GM23338 (cell line): ENCODE data around the gene LBX1. TPM values are rescaled to one million over a fixed set of nuclear protein-coding genes. Genes with fewer than 3 reads are reported as not detected.

Source experiments
- ATAC-seq: fragments of 200-7000 bp; cut with Tn5 transposase; 3 replicates; pipeline ENCODE4 v1.9.1; 2020
- DNase-seq: peaks from one replicate; pipeline ENCODE4 v3.0.0-alpha.2; 2015; ENCODE audit warnings: low spot score
- H2AFZ ChIP-seq: fragments of 200-600 bp; sonication (generic); 2 replicates; pipeline ENCODE4 v1.8.0; 2016; ENCODE audit warnings: antibody characterized with exemption, mild to moderate bottlenecking, moderate library complexity
- H3F3A ChIP-seq: fragments of 200-600 bp; sonication (generic); replicated peaks from 2 replicates; pipeline ENCODE4 v1.8.0; 2017; ENCODE audit warnings: antibody characterized with exemption, mixed run types, low read depth
- H3K27ac ChIP-seq: fragments of 200-600 bp; sonication (generic); 2 replicates; pipeline ENCODE4 v1.6.1; 2016; ENCODE audit warnings: low read depth
- H3K27me3 ChIP-seq: fragments of 200-600 bp; sonication (generic); 2 replicates; pipeline ENCODE4 v1.8.0; 2016; ENCODE audit warnings: mild to moderate bottlenecking, mixed run types, moderate library complexity; ENCODE audit not compliant: insufficient read depth
- H3K36me3 ChIP-seq: fragments of 200-600 bp; sonication (generic); 2 replicates; pipeline ENCODE4 v1.8.0; 2016; ENCODE audit warnings: mild to moderate bottlenecking; ENCODE audit not compliant: insufficient read depth
- H3K4me1 ChIP-seq: fragments of 200-600 bp; sonication (generic); 2 replicates; pipeline ENCODE4 v1.8.0; 2016; ENCODE audit warnings: mild to moderate bottlenecking, moderate library complexity; ENCODE audit not compliant: insufficient read depth
- H3K4me2 ChIP-seq: fragments of 200-600 bp; sonication (generic); 2 replicates; pipeline ENCODE4 v1.7.1; 2017; ENCODE audit warnings: mixed run types
- H3K4me3 ChIP-seq: fragments of 200-600 bp; sonication (generic); 2 replicates; pipeline ENCODE4 v1.6.1; 2016; ENCODE audit warnings: mixed run types
- H3K79me2 ChIP-seq: fragments of 200-600 bp; sonication (generic); replicated peaks from 2 replicates; pipeline ENCODE4 v1.8.0; 2017; ENCODE audit warnings: mild to moderate bottlenecking; ENCODE audit not compliant: insufficient read depth
- H3K9me2 ChIP-seq: fragments of 200-600 bp; sonication (generic); 2 replicates; pipeline ENCODE4 v1.8.0; 2017; ENCODE audit not compliant: insufficient read depth
- H4K20me1 ChIP-seq: fragments of 200-600 bp; sonication (generic); replicated peaks from 2 replicates; pipeline ENCODE4 v1.8.0; 2017; ENCODE audit warnings: mild to moderate bottlenecking; ENCODE audit not compliant: insufficient read depth
- H3K27ac Mint-ChIP-seq: 2 replicates; pipeline ENCODE4 v1.8.0; 2020; ENCODE audit warnings: inconsistent platforms, mild to moderate bottlenecking, moderate library complexity, mixed read lengths
- H3K27me3 Mint-ChIP-seq: 3 replicates; pipeline ENCODE4 v1.8.0; 2022; ENCODE audit warnings: low read depth, mild to moderate bottlenecking, moderate library complexity, mixed read lengths, inconsistent platforms; ENCODE audit not compliant: insufficient read depth, poor library complexity
- H3K36me3 Mint-ChIP-seq: 3 replicates; pipeline ENCODE4 v1.8.0; 2021; ENCODE audit warnings: low read depth, mild to moderate bottlenecking, inconsistent platforms, moderate library complexity, mixed read lengths
- H3K4me1 Mint-ChIP-seq: 3 replicates; pipeline ENCODE4 v1.8.0; 2020; ENCODE audit warnings: mild to moderate bottlenecking, inconsistent platforms, mixed read lengths
- H3K4me3 Mint-ChIP-seq: 3 replicates; pipeline ENCODE4 v1.8.0; 2021; ENCODE audit warnings: moderate library complexity, mild to moderate bottlenecking, inconsistent platforms, mixed read lengths
- H3K9me3 Mint-ChIP-seq: 3 replicates; pipeline ENCODE4 v1.8.0; 2020; ENCODE audit warnings: moderate library complexity, mild to moderate bottlenecking, inconsistent platforms, mixed read lengths
- CREB1 ChIP-seq: fragments of 250-450 bp; sonication (Bioruptor Pico); IDR thresholded peaks from 2 replicates; pipeline ENCODE4 v1.5.0; 2020; ENCODE audit warnings: low read depth, mild to moderate bottlenecking, moderate library complexity
- ETS1 ChIP-seq: IDR thresholded peaks from 2 replicates; pipeline ENCODE4 v1.6.1; 2016; ENCODE audit warnings: antibody characterized with exemption
- EZH2 ChIP-seq: fragments of 200-600 bp; sonication (generic); IDR thresholded peaks from one replicate; pipeline ENCODE4 v1.8.0; 2017; ENCODE audit warnings: antibody characterized with exemption, mild to moderate bottlenecking, low read depth; ENCODE audit not compliant: unreplicated experiment
- EZH2phosphoT487 ChIP-seq: fragments of 200-600 bp; sonication (generic); IDR thresholded peaks from one replicate; pipeline ENCODE4 v1.8.1; 2018; ENCODE audit warnings: antibody characterized with exemption; ENCODE audit not compliant: unreplicated experiment
- JUNB ChIP-seq: IDR thresholded peaks from one replicate; pipeline ENCODE4 v1.6.1; 2016; ENCODE audit warnings: antibody characterized with exemption; ENCODE audit not compliant: unreplicated experiment
- NANOG ChIP-seq: IDR thresholded peaks from 2 replicates; pipeline ENCODE4 v1.6.1; 2016; ENCODE audit warnings: antibody characterized with exemption, borderline replicate concordance
- POLR2AphosphoS5 ChIP-seq: IDR thresholded peaks from 2 replicates; pipeline ENCODE4 v1.6.1; 2016; ENCODE audit warnings: antibody characterized with exemption, low read depth
- REST ChIP-seq: IDR thresholded peaks from one replicate; pipeline ENCODE4 v1.6.1; 2018; ENCODE audit warnings: antibody characterized with exemption; ENCODE audit not compliant: unreplicated experiment
- STAT1 ChIP-seq: IDR thresholded peaks from one replicate; pipeline ENCODE4 v1.6.1; 2016; ENCODE audit warnings: antibody characterized with exemption; ENCODE audit not compliant: unreplicated experiment
- ZNF114 ChIP-seq: fragments of 250-450 bp; sonication (Bioruptor Pico); IDR thresholded peaks from 2 replicates; pipeline ENCODE4 v1.5.0; 2020; ENCODE audit warnings: mild to moderate bottlenecking, moderate library complexity
- ZNF331 ChIP-seq: fragments of 250-450 bp; sonication (Bioruptor Pico); IDR thresholded peaks from 2 replicates; pipeline ENCODE4 v1.5.0; 2020; ENCODE audit warnings: low read depth, mild to moderate bottlenecking, moderate library complexity
- polyA plus RNA-seq: library from polyadenylated mRNA; unstranded; fragments of >200 nt; fragmentation: Nextera tagmentation; extraction: Ambion mirVana; gene quantifications from 2 replicates; pipeline ENCODE4 v1.2.1, GENCODE V29; 2016
- total RNA-seq: library from RNA; depleted of rRNA; stranded (reverse); fragments of >200 nt; shearing (Covaris generic); gene quantifications from 2 replicates; pipeline ENCODE4 v1.2.3, GENCODE V29; 2014
- TF ChIP-seq, protein P1 (sequence below), 2 experiments: fragments of 200-600 bp in 1 of 2; sonication (generic) in 1 of 2; conservative IDR thresholded peaks; 2 replicates each; pipeline versions ENCODE4 v1.5.1 to v1.6.1; 2016 to 2017; ENCODE audit warnings: antibody characterized with exemption in 2 of 2, low read depth in 2 of 2, mild to moderate bottlenecking in 2 of 2, moderate library complexity in 1 of 2
- TF ChIP-seq, protein P2 (sequence below): fragments of 250-450 bp; sonication (Bioruptor Pico); IDR thresholded peaks from 2 replicates; pipeline ENCODE4 v1.5.0; 2020; ENCODE audit warnings: mild to moderate bottlenecking, moderate library complexity

LBX1 gene
- total and polyA plus RNA-seq, 2 experiments from 2014 or later, result not detected

DNA sequence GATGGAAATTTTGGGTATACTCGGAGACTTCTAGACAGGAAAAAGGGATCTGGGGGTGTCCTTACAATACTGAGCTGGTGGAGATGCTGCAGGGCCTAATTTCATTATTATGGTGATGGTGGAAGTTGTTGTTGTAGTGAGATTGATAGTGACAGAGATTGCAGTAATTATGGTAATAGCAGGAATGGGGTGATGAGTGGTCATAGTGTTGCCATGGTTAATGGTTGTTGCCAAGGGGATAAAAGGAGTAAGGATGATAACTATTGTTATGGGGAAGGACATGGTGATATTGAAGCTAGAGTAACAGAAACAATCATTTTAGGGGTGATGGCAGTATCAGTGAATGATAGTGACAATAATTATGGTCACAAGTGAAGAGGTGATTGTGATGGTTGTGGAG, 27.1 kb upstream of the LBX1 start:
- Histone ChIP-seq H3K27ac (no peak overlapping the region), H3K4me3 (no peak overlapping the region), H3K79me2 (no peaks in the 10 kb centered on the region), H3K9me2 (no peaks in the 10 kb centered on the region; the same call in 1 of the 2 replicates), H3K36me3 (no peaks in the 10 kb centered on the region), H3K4me2 (no peak overlapping the region), H3K4me1 (peaks cover 19% of the 10 kb centered on the region), H3K27me3 (peaks cover 12% of the 10 kb centered on the region; the same call in 1 of the 2 replicates), H2AFZ (no peak overlapping the region), H4K20me1 (no peaks in the 10 kb centered on the region), H3F3A (0 out of 2 replicates have a peak, but pooled peaks cover 2% of the 10 kb centered on the region)
- Mint-ChIP-seq H3K4me1 (peaks cover 31% of the 10 kb centered on the region), H3K27ac (no peak overlapping the region), H3K36me3 (no peaks in the 10 kb centered on the region), H3K27me3 (peaks cover 32% of the 10 kb centered on the region), H3K4me3 (no peak overlapping the region), H3K9me3 (no peaks in the 10 kb centered on the region; the same call in 2 of the 3 replicates)
- ATAC-seq, result no peak
- no peak for DNase-seq
- TF ChIP-seq EZH2phosphoT487 (no peak), POLR2AphosphoS5 (no peak), ZNF114 (CRISPR knock-in tag) (no peak), CREB1 (CRISPR knock-in tag) (no peak), REST (no peak), JUNB (no peak), ZNF331 (CRISPR knock-in tag) (no peak), STAT1 (no peak), NANOG (no peak), EZH2 (no peak), ETS1 (no peak)
- TF ChIP-seq, protein P1, sequence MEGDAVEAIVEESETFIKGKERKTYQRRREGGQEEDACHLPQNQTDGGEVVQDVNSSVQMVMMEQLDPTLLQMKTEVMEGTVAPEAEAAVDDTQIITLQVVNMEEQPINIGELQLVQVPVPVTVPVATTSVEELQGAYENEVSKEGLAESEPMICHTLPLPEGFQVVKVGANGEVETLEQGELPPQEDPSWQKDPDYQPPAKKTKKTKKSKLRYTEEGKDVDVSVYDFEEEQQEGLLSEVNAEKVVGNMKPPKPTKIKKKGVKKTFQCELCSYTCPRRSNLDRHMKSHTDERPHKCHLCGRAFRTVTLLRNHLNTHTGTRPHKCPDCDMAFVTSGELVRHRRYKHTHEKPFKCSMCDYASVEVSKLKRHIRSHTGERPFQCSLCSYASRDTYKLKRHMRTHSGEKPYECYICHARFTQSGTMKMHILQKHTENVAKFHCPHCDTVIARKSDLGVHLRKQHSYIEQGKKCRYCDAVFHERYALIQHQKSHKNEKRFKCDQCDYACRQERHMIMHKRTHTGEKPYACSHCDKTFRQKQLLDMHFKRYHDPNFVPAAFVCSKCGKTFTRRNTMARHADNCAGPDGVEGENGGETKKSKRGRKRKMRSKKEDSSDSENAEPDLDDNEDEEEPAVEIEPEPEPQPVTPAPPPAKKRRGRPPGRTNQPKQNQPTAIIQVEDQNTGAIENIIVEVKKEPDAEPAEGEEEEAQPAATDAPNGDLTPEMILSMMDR (conservative IDR thresholded peaks at IDR 0.05; ENCODE audit: low read depth in 2 of 2), result no peak
- TF ChIP-seq, protein P2, sequence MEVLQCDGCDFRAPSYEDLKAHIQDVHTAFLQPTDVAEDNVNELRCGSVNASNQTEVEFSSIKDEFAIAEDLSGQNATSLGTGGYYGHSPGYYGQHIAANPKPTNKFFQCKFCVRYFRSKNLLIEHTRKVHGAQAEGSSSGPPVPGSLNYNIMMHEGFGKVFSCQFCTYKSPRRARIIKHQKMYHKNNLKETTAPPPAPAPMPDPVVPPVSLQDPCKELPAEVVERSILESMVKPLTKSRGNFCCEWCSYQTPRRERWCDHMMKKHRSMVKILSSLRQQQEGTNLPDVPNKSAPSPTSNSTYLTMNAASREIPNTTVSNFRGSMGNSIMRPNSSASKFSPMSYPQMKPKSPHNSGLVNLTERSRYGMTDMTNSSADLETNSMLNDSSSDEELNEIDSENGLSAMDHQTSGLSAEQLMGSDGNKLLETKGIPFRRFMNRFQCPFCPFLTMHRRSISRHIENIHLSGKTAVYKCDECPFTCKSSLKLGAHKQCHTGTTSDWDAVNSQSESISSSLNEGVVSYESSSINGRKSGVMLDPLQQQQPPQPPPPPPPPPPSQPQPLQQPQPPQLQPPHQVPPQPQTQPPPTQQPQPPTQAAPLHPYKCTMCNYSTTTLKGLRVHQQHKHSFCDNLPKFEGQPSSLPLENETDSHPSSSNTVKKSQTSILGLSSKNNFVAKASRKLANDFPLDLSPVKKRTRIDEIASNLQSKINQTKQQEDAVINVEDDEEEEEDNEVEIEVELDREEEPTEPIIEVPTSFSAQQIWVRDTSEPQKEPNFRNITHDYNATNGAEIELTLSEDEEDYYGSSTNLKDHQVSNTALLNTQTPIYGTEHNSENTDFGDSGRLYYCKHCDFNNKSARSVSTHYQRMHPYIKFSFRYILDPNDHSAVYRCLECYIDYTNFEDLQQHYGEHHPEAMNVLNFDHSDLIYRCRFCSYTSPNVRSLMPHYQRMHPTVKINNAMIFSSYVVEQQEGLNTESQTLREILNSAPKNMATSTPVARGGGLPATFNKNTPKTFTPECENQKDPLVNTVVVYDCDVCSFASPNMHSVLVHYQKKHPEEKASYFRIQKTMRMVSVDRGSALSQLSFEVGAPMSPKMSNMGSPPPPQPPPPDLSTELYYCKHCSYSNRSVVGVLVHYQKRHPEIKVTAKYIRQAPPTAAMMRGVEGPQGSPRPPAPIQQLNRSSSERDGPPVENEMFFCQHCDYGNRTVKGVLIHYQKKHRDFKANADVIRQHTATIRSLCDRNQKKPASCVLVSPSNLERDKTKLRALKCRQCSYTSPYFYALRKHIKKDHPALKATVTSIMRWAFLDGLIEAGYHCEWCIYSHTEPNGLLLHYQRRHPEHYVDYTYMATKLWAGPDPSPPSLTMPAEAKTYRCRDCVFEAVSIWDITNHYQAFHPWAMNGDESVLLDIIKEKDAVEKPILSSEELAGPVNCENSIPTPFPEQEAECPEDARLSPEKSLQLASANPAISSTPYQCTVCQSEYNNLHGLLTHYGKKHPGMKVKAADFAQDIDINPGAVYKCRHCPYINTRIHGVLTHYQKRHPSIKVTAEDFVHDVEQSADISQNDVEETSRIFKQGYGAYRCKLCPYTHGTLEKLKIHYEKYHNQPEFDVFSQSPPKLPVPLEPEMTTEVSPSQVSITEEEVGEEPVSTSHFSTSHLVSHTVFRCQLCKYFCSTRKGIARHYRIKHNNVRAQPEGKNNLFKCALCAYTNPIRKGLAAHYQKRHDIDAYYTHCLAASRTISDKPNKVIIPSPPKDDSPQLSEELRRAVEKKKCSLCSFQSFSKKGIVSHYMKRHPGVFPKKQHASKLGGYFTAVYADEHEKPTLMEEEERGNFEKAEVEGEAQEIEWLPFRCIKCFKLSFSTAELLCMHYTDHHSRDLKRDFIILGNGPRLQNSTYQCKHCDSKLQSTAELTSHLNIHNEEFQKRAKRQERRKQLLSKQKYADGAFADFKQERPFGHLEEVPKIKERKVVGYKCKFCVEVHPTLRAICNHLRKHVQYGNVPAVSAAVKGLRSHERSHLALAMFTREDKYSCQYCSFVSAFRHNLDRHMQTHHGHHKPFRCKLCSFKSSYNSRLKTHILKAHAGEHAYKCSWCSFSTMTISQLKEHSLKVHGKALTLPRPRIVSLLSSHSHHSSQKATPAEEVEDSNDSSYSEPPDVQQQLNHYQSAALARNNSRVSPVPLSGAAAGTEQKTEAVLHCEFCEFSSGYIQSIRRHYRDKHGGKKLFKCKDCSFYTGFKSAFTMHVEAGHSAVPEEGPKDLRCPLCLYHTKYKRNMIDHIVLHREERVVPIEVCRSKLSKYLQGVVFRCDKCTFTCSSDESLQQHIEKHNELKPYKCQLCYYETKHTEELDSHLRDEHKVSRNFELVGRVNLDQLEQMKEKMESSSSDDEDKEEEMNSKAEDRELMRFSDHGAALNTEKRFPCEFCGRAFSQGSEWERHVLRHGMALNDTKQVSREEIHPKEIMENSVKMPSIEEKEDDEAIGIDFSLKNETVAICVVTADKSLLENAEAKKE, result no peak
